HG03469 (cell line): ENCODE data around the gene LDB2.

Experiments used
- ATAC-seq: cut with Tn5 transposase; IDR thresholded peaks from one replicate; pipeline ENCODE4 v1.9.1; 2021; ENCODE audit warnings: mild to moderate bottlenecking, moderate library complexity, moderate number of reproducible peaks; ENCODE audit not compliant: unreplicated experiment

LDB2 gene

GRCh38 chr4:16728111-16728510 lies 170.3 kb downstream of the LDB2 start:
- ATAC-seq, result no peak

- no peak for ATAC-seq
Observed at GRCh38 chr4:16727218-16727617, 171.2 kb downstream of the LDB2 start.

- no peak for ATAC-seq
Observed at GRCh38 chr4:16726368-16727050, 171.9 kb downstream of the LDB2 start.

GRCh38 chr4:16725252-16725651 lies 173.2 kb downstream of the LDB2 start:
- no peak for ATAC-seq

- ATAC-seq, result no peak
Observed at GRCh38 chr4:16722416-16722815, 176.0 kb downstream of the LDB2 start.

GRCh38 chr4:16721613-16722291 lies 176.7 kb downstream of the LDB2 start:
- no peak for ATAC-seq

- ATAC-seq, result no peak
Observed at GRCh38 chr4:16720761-16721160, 177.7 kb downstream of the LDB2 start.

- ATAC-seq, result no peak
Observed at GRCh38 chr4:16717266-16717970, 181.0 kb downstream of the LDB2 start.

- ATAC-seq, result no peak
Observed at GRCh38 chr4:16715482-16715881, 183.0 kb downstream of the LDB2 start.

- no peak for ATAC-seq
Observed at GRCh38 chr4:16714191-16714590, 184.3 kb downstream of the LDB2 start.

- ATAC-seq, result no peak
Observed at GRCh38 chr4:16713696-16714095, 184.7 kb downstream of the LDB2 start.

- ATAC-seq, result no peak
Observed at GRCh38 chr4:16713271-16713670, 185.2 kb downstream of the LDB2 start.

- no peak for ATAC-seq
Observed at GRCh38 chr4:16710198-16710597, 188.2 kb downstream of the LDB2 start.

GRCh38 chr4:16707874-16708273 lies 190.6 kb downstream of the LDB2 start:
- ATAC-seq, result no peak

- ATAC-seq, result no peak
Observed at GRCh38 chr4:16706251-16706650, 192.2 kb downstream of the LDB2 start.

GRCh38 chr4:16705341-16705740 lies 193.1 kb downstream of the LDB2 start:
- ATAC-seq, result no peak

- no peak for ATAC-seq
Observed at GRCh38 chr4:16704489-16704888, 194.0 kb downstream of the LDB2 start.

- no peak for ATAC-seq
Observed at GRCh38 chr4:16695896-16696295, 202.5 kb downstream of the LDB2 start.

- no peak for ATAC-seq
Observed at GRCh38 chr4:16694884-16695276, 203.6 kb downstream of the LDB2 start.

- no peak for ATAC-seq
Observed at GRCh38 chr4:16694173-16694883, 204.1 kb downstream of the LDB2 start.

- ATAC-seq, result no peak
Observed at GRCh38 chr4:16693641-16694040, 204.8 kb downstream of the LDB2 start.
